Mucosa of descending colon (tissue), 3 donors: Measurements from ENCODE around the gene ZBTB42. TPM values are rescaled to one million over a fixed set of nuclear protein-coding genes. Genes with fewer than 3 reads are reported as not detected.
A peak's percentile ranks its signal among the peaks of the same experiment; 100 is the strongest.

Source experiments
- ATAC-seq: fragments of 200-7000 bp; cut with Tn5 transposase; one replicate; pipeline ENCODE4 v1.9.1; 2020; ENCODE audit warnings: mild to moderate bottlenecking, moderate library complexity
- DNase-seq, 3 donors: peaks; one replicate each; pipeline ENCODE4 v3.0.0-alpha.2; 2020
- H3K36me3 ChIP-seq: fragments of 200-600 bp; one replicate; pipeline ENCODE4 v1.8.0; 2021; ENCODE audit warnings: low read depth, mild to moderate bottlenecking
- H3K4me1 ChIP-seq: fragments of 200-600 bp; one replicate; pipeline ENCODE4 v1.8.0; 2021; ENCODE audit warnings: low read depth, mild to moderate bottlenecking
- H3K4me3 ChIP-seq: fragments of 200-600 bp; one replicate; pipeline ENCODE4 v1.8.0; 2021; ENCODE audit warnings: mild to moderate bottlenecking
- H3K9me3 ChIP-seq: fragments of 200-600 bp; one replicate; pipeline ENCODE4 v1.8.0; 2021; ENCODE audit warnings: mild to moderate bottlenecking
- intact Hi-C, 2 donors: fragments of 100-400 bp; cut with DNase I in 1 of 2; cut with micrococcal nuclease in 1 of 2; formaldehyde crosslinking; loops; one replicate each; pipeline versions ENCODE4 v1.11.0 to v1.11.1; 2022; cut with DNase I, micrococcal nuclease
- total RNA-seq, 3 donors: library from RNA; stranded (reverse); fragmentation: NEBNext Ultra II Directional in 2 of 3; extraction: Animal tissue kit (Norgen Biotek cat#: 25700) in 2 of 3; gene quantifications; one replicate each; pipeline versions ENCODE4 v1.2.1 to v1.2.4, GENCODE V29; 2021 to 2023
- TF ChIP-seq, protein P1 (sequence below): fragments of 200-600 bp; IDR thresholded peaks from one replicate; pipeline ENCODE4 v1.8.0; 2022; ENCODE audit warnings: antibody characterized with exemption, mild to moderate bottlenecking
- donor health status: DM: no; HTN: no; CAD: no; lungs with moderate emphysema.
- donor health status: DM: no; HTN: no; CAD: no.
- donor health status: DM: no; HTN: yes; CAD: no.

ZBTB42 gene
- total RNA-seq, 3 donors from 2014 or later, result 6.5 to 10.6 (median 7.8) TPM

DNA sequence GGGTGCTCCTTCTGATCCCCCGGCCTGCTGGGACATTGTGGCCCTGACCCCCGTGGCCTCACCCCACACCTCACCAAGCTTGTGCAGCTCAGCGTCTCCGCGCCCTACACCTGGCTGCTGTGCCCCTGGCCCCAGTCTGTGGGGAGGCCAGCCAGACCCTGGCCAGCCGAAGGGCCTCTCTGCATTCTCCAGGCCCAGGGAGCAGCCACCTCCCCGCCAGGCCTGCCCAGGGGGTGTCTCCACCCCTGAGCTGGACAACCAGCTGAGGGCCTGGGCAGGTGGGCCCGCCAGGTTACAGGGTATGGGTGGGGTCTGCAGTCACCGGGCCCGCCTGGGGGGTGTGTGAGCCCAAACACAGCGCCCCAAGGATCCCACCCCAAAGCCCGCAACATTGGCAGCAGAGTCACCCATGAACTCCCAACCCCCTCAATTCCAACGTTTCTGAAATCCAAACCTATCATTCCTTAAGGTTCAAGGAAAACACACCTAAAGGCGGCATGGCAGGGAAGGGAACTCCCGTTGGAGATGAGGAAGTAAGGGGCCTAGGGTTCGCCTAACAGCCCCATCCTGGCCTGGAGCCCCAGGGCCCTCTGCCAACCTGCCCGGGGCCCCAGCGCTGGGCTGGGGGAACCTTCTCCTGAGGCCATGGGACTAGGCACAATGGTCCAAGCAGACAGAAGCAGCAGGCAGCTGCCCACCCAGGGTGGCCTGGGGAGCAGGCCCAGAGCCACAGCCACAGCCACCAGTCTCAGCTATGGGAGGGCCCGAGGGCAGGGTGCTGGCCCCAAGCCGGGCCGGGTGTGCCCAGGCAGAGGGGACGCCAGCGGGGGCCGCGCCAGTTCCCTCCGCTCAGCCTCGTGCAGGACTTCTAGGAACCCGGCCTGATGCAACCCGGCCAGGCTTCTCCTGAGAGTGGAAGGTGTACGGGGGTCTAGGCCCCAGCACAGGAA, 13.9 kb upstream of the ZBTB42 start:
- H3K4me1 ChIP-seq, result no peaks in the 10 kb centered on the region
- no peak for DNase-seq
- no peak overlapping the region for H3K4me3 ChIP-seq
- no peaks in the 10 kb centered on the region for H3K36me3 ChIP-seq
- intact Hi-C loops, result no loop called here
- no peaks in the 10 kb centered on the region for H3K9me3 ChIP-seq
- TF ChIP-seq, protein P1, sequence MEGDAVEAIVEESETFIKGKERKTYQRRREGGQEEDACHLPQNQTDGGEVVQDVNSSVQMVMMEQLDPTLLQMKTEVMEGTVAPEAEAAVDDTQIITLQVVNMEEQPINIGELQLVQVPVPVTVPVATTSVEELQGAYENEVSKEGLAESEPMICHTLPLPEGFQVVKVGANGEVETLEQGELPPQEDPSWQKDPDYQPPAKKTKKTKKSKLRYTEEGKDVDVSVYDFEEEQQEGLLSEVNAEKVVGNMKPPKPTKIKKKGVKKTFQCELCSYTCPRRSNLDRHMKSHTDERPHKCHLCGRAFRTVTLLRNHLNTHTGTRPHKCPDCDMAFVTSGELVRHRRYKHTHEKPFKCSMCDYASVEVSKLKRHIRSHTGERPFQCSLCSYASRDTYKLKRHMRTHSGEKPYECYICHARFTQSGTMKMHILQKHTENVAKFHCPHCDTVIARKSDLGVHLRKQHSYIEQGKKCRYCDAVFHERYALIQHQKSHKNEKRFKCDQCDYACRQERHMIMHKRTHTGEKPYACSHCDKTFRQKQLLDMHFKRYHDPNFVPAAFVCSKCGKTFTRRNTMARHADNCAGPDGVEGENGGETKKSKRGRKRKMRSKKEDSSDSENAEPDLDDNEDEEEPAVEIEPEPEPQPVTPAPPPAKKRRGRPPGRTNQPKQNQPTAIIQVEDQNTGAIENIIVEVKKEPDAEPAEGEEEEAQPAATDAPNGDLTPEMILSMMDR, result no peak
- no peak for ATAC-seq

DNA sequence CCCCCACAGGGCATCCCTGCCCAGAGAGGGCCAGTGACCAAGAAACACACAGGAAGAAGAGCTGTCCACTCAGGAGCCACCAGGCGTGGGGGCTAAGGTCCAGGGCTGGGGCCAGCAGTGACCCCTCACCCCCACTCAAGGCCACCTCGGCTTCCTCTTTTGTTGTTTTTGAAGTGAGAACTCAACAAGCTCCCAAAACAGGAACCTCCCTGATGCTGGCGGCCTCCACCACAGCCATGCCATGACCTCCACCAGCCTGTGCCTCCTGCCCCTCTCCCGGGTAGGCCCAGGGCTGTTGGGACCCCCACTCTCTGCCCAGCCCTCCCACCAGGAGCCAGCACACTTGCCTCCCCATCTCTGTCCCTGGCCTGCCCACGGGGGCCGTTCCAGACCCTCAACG, 13.2 kb upstream of the ZBTB42 start:
- H3K9me3 ChIP-seq, result no peaks in the 10 kb centered on the region
- no peaks in the 10 kb centered on the region for H3K4me1 ChIP-seq
- DNase-seq (no peak), ATAC-seq (peak; percentile 3)
- intact Hi-C loops, result no loop called here
- H3K36me3 ChIP-seq, result no peaks in the 10 kb centered on the region
- TF ChIP-seq, protein P1, result no peak
- no peak overlapping the region for H3K4me3 ChIP-seq

DNA sequence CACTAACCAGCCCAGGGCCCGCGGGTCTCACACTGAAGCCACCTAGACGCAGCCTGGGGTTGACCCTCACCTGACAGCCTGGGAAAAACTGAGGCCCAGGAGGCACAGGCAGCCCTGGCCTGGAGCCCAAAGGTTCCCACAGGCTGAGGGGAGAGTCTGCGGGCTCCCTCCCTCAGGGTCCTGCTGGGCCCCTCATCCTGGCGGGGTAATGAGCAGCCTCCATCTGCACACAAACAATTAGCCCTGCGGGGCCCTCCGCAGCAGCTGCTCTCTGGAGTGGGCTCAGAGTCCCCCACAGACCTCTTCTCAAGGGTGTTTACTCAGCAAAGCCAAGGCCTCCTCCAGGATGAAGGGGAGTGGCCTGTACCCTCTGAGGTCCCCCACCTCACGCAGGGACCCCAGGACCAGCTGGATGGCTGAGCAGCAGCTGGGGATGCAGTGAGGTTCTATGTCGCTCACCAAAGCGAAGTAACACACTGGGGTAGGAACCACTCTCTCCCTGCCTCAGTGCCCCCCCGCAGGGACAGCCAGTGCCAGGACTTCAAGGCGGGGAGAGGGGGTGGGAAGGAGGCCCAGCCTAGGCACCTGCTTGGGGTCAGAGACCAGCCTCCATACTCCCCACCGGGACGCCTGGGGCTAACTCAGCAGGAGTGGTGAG, 12.6 kb upstream of the ZBTB42 start:
- Histone ChIP-seq H3K4me3 (no peak overlapping the region), H3K36me3 (no peaks in the 10 kb centered on the region), H3K4me1 (peaks cover 5% of the 10 kb centered on the region), H3K9me3 (no peaks in the 10 kb centered on the region)
- intact Hi-C loops, result no loop called here
- DNase-seq, result no peak
- ATAC-seq, result no peak
- TF ChIP-seq, protein P1, result no peak

DNA sequence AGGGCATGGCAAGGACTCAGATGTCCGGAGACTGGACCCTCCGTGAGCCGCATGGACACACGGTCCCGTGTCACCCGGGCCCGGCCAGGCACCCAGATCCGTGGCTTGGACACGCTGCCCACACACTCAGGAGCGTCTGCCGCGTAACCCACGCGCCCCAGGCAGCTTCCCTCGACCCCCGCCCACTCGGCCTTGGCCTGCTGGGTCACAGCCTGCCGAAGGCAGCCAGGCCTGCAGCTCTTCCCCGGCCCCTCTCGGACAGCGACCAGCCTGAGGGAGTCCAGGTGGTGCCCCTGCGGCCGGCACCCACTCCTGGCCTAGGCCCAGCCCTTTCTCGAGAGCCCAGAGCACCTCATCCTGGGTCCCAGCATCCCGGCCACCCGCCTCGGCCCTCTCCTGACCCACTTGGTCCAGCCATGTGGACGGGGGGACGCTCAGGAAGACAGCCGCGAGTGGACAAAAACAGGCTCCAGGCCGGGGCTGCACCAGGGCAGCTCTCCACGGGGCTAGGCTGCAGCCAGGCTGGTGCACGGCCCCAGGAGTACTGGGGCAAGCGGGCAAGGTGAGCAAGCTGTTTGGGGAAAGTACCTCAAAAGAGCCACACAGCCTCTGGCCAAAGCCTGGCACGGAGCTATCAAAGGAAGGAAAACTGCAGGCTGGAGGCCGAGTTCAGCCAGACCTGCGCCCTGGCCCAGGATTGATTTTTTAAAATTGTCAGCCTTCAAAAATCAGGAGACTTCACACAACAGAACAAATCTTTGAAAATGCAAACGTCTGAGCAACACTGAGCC, 11.8 kb upstream of the ZBTB42 start:
- intact Hi-C loops, result no loop called here
- no peak overlapping the region for H3K4me3 ChIP-seq
- no peaks in the 10 kb centered on the region for H3K36me3 ChIP-seq
- H3K9me3 ChIP-seq, result no peaks in the 10 kb centered on the region
- ATAC-seq (no peak), DNase-seq (no peak)
- TF ChIP-seq, protein P1, result no peak
- peaks cover 13% of the 10 kb centered on the region for H3K4me1 ChIP-seq
